Measurements from ENCODE around the gene AATK. TPM values are rescaled to one million over a fixed set of nuclear protein-coding genes. Genes with fewer than 3 reads are reported as not detected.
A peak's percentile ranks its signal among the peaks of the same experiment; 100 is the strongest.

Gene AATK
- polyA plus RNA-seq, 1 of the 3 experiments (the other 2 are of a cell fraction), result 0.51 TPM

- TF ChIP-seq IRF3 (IDR thresholded peaks at IDR 0.05; ENCODE audit: low read depth, low read length), result no peak
- TF ChIP-seq YY1 (IDR thresholded peaks at IDR 0.05; ENCODE audit: low read depth), result no peak
- TF ChIP-seq FOXM1 (IDR thresholded peaks at IDR 0.05; ENCODE audit: low read depth), result no peak
- no peak for TF ChIP-seq REST (IDR thresholded peaks at IDR 0.05; ENCODE audit: low read depth, low read length)
- no peak for TF ChIP-seq PBX3 (IDR thresholded peaks at IDR 0.05)
These were observed 81.2 kb downstream of the AATK start (continued) for GRCh38 chr17:81084680-81085419.

- no peaks in the 10 kb centered on the region for H3F3A ChIP-seq (replicated peaks; ENCODE audit: insufficient read depth)
- peak overlapping the region in 1 of 2 experiments; percentile 40; a peak in 1 of 4 replicates for H3K27ac ChIP-seq (ENCODE audit: low read depth in 2 of 2, low read length in 1 of 2)
- H3K9me3 ChIP-seq, result no peaks in the 10 kb centered on the region
- H3K4me2 ChIP-seq, result no peak overlapping the region
- H2AFZ ChIP-seq (ENCODE audit: low read depth), result no peak overlapping the region
- H3K79me2 ChIP-seq (ENCODE audit: insufficient read depth), result no peaks in the 10 kb centered on the region
- CTCF ChIA-PET, result interaction anchor here (1.0 to 14.2 kb wide), 3 partner anchors 18 to 59 kb away, joined by 3 to 188 read pairs (median 4); no protein-coding TSS in a partner anchor
- H3K4me3 ChIP-seq (ENCODE audit: low read depth in 2 of 2, low read length in 1 of 2), result no peak overlapping the region
- peak; percentile 87 for DNase-seq
- WGBS (ENCODE audit: low lambda C conversion rate), result 86% methylated on average over 20 of the region's 27 CpGs
- H3K36me3 ChIP-seq (replicated peaks in 1 of 2; ENCODE audit: control insufficient read depth in 1 of 2, insufficient read depth in 2 of 2, low read length in 1 of 2), result peaks cover 0 to 10% of the 10 kb centered on the region in 2 experiments
- peaks cover 0 to 31% of the 10 kb centered on the region in 2 experiments; a peak in 1 of 4 replicates for H3K4me1 ChIP-seq (ENCODE audit: control insufficient read depth in 1 of 2, insufficient read depth in 2 of 2, low read depth in 1 of 2, low read length in 1 of 2)
- POLR2A ChIA-PET, result no interaction called here
- H3K9ac ChIP-seq, result no peak overlapping the region
- TF ChIP-seq GATA2 (CRISPR knock-in tag; IDR thresholded peaks at IDR 0.05) (peak; percentile 73), TAF1 (IDR thresholded peaks at IDR 0.05; ENCODE audit: borderline replicate concordance, low read depth, low read length) (no peak), FOXM1 (IDR thresholded peaks at IDR 0.05; ENCODE audit: low read depth) (no peak), SMC3 (IDR thresholded peaks at IDR 0.05; ENCODE audit: low read depth, low read length) (no peak)
- 0 out of 2 replicates have a peak, but pooled peaks cover 3% of the 10 kb centered on the region for H4K20me1 ChIP-seq (ENCODE audit: insufficient read depth)
- no peaks in the 10 kb centered on the region for H3K27me3 ChIP-seq (ENCODE audit: insufficient read depth)
- no peaks in the 10 kb centered on the region for H3K9me2 ChIP-seq
These were observed 82.8 kb downstream of the AATK start for GRCh38 chr17:81083125-81083765.
